GM12878 (cell line): ENCODE data around the gene NAA38. TPM values are rescaled to one million over a fixed set of nuclear protein-coding genes. Genes with fewer than 3 reads are reported as not detected.
A peak's percentile ranks its signal among the peaks of the same experiment; 100 is the strongest.

ENCODE experiments used
- BACH1 ChIP-seq: fragments of 450-650 bp; IDR thresholded peaks from 2 replicates; pipeline ENCODE4 v1.6.1; 2017; ENCODE audit warnings: mild to moderate bottlenecking, borderline replicate concordance
- CBFB ChIP-seq: IDR thresholded peaks from 2 replicates; pipeline ENCODE4 v1.6.1; 2016; ENCODE audit warnings: antibody characterized with exemption, low read depth
- CBX3 ChIP-seq: fragments of 200-600 bp; sonication (generic); IDR thresholded peaks from 2 replicates; pipeline ENCODE4 v1.6.1; 2016; ENCODE audit warnings: low read depth, borderline replicate concordance
- CHD2 ChIP-seq: IDR thresholded peaks from 2 replicates; pipeline ENCODE4 v1.6.1; 2011; ENCODE audit warnings: low read depth, low read length, improper control_type of control experiment, borderline replicate concordance
- FOXM1 ChIP-seq: IDR thresholded peaks from 2 replicates; pipeline ENCODE4 v1.6.1; 2012; ENCODE audit warnings: low read depth, mild to moderate bottlenecking, inconsistent platforms, low read length, moderate library complexity
- GATAD2B ChIP-seq: fragments of 450-650 bp; conservative IDR thresholded peaks from 2 replicates; pipeline ENCODE4 v1.6.1; 2017; ENCODE audit warnings: low read depth, mild to moderate bottlenecking, moderate library complexity
- MTA3 ChIP-seq: IDR thresholded peaks from 2 replicates; pipeline ENCODE4 v1.6.1; 2012; ENCODE audit warnings: low read length, inconsistent platforms, borderline replicate concordance
- NFIC ChIP-seq: IDR thresholded peaks from 2 replicates; pipeline ENCODE4 v1.6.1; 2012; ENCODE audit warnings: low read depth, mild to moderate bottlenecking, inconsistent platforms, low read length, moderate library complexity
- NRF1 ChIP-seq: conservative IDR thresholded peaks from 2 replicates; pipeline ENCODE4 v1.6.1; 2011; ENCODE audit warnings: mild to moderate bottlenecking, low read depth, low read length, improper control_type of control experiment
- POLR2AphosphoS5 ChIP-seq: IDR thresholded peaks from 2 replicates; pipeline ENCODE4 v1.6.1; 2011; ENCODE audit warnings: mild to moderate bottlenecking, low read length, inconsistent platforms
- TCF12 ChIP-seq: IDR thresholded peaks from 2 replicates; pipeline ENCODE4 v1.6.1; 2011; ENCODE audit warnings: low read depth, mild to moderate bottlenecking, low read length
- ZNF207 ChIP-seq: fragments of 450-650 bp; IDR thresholded peaks from 2 replicates; pipeline ENCODE4 v1.6.1; 2014; ENCODE audit warnings: antibody characterized with exemption, mild to moderate bottlenecking, borderline replicate concordance
- polyA plus RNA-seq, 11 experiments: library from polyadenylated mRNA; depleted of rRNA in 4 of 11; unstranded in 6 of 11; stranded (reverse) in 5 of 11; fragments of >200 nt; fragmentation: Nextera tagmentation in 4 of 11; fragmentation: Illumina TruSeq in 1 of 11; extraction: Ambion mirVana in 4 of 11; extraction: Trizol in 1 of 11; gene quantifications; 1 replicate in 1 of 11; 2 replicates in 10 of 11; pipeline versions ENCODE4 v1.2.1 to v1.2.3, GENCODE V29; 2011 to 2016; ENCODE audit warnings: inconsistent platforms in 2 of 11, missing spikeins in 2 of 11, low read depth in 1 of 11
- total RNA-seq, 4 experiments: library from RNA; depleted of rRNA in 3 of 4; stranded (reverse); fragments of >200 nt in 3 of 4; fragmentation: Illumina TruSeq in 1 of 4; extraction: Trizol in 1 of 4; gene quantifications; 2 replicates each; pipeline versions ENCODE4 v1.2.1 to v1.2.3, GENCODE V29; 2013 to 2021
- TF ChIP-seq, protein P1 (sequence below): fragments of 450-650 bp; IDR thresholded peaks from 2 replicates; pipeline ENCODE4 v1.6.1; 2016; ENCODE audit warnings: mild to moderate bottlenecking
- TF ChIP-seq, protein P2 (sequence below): fragments of 450-650 bp; conservative IDR thresholded peaks from 2 replicates; pipeline ENCODE4 v1.6.1; 2017; ENCODE audit warnings: mild to moderate bottlenecking, moderate library complexity
- TF ChIP-seq, protein P3 (sequence below): IDR thresholded peaks from 2 replicates; pipeline ENCODE4 v1.6.1; 2012; ENCODE audit warnings: low read depth, low read length, improper control_type of control experiment
- TF ChIP-seq, protein P4 (sequence below): fragments of 450-650 bp; formaldehyde crosslinking; IDR thresholded peaks from 2 replicates; pipeline ENCODE4 v1.4.0; 2022; ENCODE audit warnings: mild to moderate bottlenecking, moderate library complexity
- TF ChIP-seq, protein P5 (sequence below): fragments of 450-650 bp; formaldehyde crosslinking; IDR thresholded peaks from 2 replicates; pipeline ENCODE4 v1.5.0; 2022; ENCODE audit warnings: mild to moderate bottlenecking, missing genetic modification characterization

Gene NAA38
- total and polyA plus RNA-seq, 10 of the 15 experiments (the other 5 are each of a cell fraction or from before 2014, with no cell fraction given): 31.5 to 337 (median 215) TPM

DNA sequence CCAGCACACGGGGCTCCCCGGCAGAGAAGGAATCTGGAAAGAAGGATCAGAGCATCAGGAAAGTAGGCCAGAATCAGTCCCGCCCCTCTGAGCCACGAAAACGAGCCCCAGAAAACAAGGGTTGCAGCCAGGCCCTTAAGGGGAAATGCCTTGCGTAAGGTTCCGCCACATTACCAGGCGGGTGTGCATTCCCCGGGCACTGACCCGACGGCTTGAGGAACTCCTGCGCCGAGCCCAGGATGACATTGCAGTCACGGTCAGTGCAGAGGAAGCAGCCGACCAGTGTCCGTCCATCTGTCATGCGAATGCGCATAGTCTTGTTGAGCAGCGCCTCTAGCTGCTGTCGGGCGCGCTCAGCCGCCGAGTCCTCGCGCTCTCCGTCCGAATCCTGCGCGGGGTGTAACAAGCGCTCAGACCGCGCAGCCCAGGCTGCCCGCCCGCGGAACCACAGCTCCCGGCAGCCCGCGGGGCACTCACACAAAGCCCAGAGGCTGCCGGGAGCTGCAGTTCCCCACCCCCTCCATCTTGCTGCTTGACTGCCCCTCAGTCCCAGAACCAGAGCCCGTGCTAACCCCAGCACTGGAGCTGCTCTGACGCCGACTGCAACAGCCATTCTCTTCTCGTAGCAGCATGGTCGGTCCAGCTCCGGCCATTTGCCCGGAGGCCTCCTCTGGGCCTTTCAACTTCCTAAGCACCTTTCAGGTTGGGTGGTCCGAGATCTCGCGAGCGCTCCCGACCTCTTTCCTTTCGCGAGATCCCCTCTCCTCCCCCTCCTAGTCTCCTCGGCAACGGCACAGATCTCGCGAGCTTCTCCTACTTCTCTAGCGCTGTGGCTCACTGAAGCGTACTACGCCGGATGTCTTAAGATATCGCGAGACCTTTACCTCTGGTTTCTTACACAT, at the start of gene NAA38 (continued):
- peak; percentile 88 for TF ChIP-seq POLR2AphosphoS5
- TF ChIP-seq, protein P1, sequence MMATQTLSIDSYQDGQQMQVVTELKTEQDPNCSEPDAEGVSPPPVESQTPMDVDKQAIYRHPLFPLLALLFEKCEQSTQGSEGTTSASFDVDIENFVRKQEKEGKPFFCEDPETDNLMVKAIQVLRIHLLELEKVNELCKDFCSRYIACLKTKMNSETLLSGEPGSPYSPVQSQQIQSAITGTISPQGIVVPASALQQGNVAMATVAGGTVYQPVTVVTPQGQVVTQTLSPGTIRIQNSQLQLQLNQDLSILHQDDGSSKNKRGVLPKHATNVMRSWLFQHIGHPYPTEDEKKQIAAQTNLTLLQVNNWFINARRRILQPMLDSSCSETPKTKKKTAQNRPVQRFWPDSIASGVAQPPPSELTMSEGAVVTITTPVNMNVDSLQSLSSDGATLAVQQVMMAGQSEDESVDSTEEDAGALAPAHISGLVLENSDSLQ: peak; percentile 74
- TF ChIP-seq FOXM1: no peak; the same call in 1 of the 2 replicates
- TF ChIP-seq NRF1: peak; percentile 85
- TF ChIP-seq, protein P2, sequence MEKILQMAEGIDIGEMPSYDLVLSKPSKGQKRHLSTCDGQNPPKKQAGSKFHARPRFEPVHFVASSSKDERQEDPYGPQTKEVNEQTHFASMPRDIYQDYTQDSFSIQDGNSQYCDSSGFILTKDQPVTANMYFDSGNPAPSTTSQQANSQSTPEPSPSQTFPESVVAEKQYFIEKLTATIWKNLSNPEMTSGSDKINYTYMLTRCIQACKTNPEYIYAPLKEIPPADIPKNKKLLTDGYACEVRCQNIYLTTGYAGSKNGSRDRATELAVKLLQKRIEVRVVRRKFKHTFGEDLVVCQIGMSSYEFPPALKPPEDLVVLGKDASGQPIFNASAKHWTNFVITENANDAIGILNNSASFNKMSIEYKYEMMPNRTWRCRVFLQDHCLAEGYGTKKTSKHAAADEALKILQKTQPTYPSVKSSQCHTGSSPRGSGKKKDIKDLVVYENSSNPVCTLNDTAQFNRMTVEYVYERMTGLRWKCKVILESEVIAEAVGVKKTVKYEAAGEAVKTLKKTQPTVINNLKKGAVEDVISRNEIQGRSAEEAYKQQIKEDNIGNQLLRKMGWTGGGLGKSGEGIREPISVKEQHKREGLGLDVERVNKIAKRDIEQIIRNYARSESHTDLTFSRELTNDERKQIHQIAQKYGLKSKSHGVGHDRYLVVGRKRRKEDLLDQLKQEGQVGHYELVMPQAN: peak; percentile 88
- TF ChIP-seq, protein P3, sequence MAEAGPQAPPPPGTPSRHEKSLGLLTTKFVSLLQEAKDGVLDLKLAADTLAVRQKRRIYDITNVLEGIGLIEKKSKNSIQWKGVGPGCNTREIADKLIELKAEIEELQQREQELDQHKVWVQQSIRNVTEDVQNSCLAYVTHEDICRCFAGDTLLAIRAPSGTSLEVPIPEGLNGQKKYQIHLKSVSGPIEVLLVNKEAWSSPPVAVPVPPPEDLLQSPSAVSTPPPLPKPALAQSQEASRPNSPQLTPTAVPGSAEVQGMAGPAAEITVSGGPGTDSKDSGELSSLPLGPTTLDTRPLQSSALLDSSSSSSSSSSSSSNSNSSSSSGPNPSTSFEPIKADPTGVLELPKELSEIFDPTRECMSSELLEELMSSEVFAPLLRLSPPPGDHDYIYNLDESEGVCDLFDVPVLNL: peak; percentile 72; the same call in 1 of the 2 replicates
- TF ChIP-seq, protein P4, sequence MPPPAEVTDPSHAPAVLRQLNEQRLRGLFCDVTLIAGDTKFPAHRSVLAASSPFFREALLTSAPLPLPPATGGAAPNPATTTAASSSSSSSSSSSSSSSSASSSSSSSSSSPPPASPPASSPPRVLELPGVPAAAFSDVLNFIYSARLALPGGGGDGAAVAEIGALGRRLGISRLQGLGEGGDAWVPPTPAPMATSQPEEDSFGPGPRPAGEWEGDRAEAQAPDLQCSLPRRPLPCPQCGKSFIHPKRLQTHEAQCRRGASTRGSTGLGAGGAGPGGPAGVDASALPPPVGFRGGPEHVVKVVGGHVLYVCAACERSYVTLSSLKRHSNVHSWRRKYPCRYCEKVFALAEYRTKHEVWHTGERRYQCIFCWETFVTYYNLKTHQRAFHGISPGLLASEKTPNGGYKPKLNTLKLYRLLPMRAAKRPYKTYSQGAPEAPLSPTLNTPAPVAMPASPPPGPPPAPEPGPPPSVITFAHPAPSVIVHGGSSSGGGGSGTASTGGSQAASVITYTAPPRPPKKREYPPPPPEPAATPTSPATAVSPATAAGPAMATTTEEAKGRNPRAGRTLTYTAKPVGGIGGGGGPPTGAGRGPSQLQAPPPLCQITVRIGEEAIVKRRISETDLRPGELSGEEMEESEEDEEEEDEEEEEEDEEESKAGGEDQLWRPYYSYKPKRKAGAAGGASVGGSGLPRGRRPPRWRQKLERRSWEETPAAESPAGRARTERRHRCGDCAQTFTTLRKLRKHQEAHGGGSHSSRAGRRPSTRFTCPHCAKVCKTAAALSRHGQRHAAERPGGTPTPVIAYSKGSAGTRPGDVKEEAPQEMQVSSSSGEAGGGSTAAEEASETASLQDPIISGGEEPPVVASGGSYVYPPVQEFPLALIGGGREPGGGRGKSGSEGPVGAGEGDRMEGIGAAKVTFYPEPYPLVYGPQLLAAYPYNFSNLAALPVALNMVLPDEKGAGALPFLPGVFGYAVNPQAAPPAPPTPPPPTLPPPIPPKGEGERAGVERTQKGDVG (CRISPR knock-in tag): no peak
- TF ChIP-seq NFIC: 0 out of 2 replicates have a peak, but pooled peaks have one; percentile 40
- TF ChIP-seq, protein P5, sequence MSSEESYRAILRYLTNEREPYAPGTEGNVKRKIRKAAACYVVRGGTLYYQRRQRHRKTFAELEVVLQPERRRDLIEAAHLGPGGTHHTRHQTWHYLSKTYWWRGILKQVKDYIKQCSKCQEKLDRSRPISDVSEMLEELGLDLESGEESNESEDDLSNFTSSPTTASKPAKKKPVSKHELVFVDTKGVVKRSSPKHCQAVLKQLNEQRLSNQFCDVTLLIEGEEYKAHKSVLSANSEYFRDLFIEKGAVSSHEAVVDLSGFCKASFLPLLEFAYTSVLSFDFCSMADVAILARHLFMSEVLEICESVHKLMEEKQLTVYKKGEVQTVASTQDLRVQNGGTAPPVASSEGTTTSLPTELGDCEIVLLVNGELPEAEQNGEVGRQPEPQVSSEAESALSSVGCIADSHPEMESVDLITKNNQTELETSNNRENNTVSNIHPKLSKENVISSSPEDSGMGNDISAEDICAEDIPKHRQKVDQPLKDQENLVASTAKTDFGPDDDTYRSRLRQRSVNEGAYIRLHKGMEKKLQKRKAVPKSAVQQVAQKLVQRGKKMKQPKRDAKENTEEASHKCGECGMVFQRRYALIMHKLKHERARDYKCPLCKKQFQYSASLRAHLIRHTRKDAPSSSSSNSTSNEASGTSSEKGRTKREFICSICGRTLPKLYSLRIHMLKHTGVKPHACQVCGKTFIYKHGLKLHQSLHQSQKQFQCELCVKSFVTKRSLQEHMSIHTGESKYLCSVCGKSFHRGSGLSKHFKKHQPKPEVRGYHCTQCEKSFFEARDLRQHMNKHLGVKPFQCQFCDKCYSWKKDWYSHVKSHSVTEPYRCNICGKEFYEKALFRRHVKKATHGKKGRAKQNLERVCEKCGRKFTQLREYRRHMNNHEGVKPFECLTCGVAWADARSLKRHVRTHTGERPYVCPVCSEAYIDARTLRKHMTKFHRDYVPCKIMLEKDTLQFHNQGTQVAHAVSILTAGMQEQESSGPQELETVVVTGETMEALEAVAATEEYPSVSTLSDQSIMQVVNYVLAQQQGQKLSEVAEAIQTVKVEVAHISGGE (CRISPR knock-in tag): no peak
- TF ChIP-seq ZNF207: peak; percentile 78; the same call in 1 of the 2 replicates
- TF ChIP-seq CHD2: peak; percentile 99
- TF ChIP-seq GATAD2B: peak; percentile 66
- TF ChIP-seq CBX3: no peak
- TF ChIP-seq BACH1: peak; percentile 68; the same call in 1 of the 2 replicates
- TF ChIP-seq MTA3: no peak; the same call in 1 of the 2 replicates
- peak; percentile 98 for TF ChIP-seq CBFB
- TF ChIP-seq TCF12: peak; percentile 28; the same call in 1 of the 2 replicates
